OCI-M2 (cell line): Measurements from ENCODE around the gene PAQR6.

Experiments
- DNase-seq: peaks from one replicate; lab custom pipeline; 2025; ENCODE audit not compliant: unreplicated experiment; lab: John Stamatoyannopoulos, UW

The PAQR6 gene

DNA sequence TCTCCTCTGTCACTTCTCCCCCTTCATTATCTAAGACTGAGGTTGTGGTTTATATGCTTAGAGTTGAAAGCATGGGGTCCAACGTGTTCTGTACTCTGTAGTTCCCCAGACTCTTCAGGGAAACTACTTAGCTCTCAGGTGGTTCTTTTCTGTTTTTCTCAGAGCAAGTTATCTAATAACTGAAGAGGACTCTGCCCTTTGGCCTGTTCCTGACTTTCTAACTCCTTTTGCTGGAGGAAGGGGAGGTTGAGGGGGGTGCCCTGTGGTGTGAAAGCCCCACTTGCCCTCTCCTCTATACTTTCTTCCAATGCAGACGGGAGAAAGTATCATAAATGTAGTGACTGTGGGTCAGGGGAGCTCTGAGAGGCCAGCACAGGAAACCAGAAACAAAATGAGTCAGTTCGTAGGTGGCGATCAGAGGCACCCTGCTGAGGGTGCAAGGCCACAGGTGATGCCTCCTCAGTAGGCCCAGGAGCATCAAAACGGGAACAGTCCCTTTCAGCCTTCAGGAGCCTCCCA lies 49.0 kb downstream of the PAQR6 start:
- DNase-seq = no peak

- no peak for DNase-seq
Measured at GRCh38 chr1:156196445-156196844, 51.4 kb downstream of the PAQR6 start.

DNA sequence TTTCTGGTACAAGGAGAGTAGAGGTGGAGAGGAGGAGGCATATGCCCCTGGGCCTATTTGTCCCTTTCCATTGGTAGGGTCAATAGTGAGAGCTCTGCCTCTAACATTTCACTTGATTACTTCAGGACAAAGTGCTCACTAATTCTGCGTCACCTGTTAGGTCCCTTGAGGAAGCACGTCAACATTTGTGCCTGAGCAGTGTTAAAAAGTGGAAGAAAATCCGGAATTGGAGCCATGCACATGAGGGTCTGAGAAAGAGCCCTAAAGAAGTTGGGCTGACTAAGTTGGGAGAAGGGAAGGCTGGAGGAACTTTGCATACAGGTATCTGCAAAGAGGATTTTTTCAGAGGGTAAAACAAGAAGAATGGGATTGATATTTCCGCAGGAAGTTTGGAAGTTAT lies 52.0 kb downstream of the PAQR6 start:
- DNase-seq = no peak

DNA sequence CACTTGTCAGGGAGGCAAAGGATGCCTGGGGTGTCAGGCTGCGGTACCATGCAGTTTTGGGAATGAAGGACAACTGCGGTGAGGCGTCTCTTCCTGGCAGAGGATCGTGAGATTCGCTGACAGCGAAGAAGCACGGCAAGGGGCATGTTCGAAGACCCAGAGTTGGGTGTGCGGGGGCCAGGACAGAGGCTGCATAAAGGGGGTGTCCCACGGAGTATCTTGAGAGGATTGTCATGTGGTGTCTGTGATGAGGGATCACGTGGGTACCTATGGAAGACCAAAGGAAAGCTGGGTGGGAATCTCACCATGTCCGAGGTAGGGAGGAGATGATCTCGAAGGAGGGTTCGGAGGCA lies 53.6 kb downstream of the PAQR6 start:
- no peak for DNase-seq

GRCh38 chr1:156193488-156194299 lies 54.2 kb downstream of the PAQR6 start, which contains the start of gene SLC25A44:
SLC25A44 (plus strand) TSS chr1:156194104; CDS start chr1:156199848, 5,744 bp downstream.
- peak; percentile 90 for DNase-seq
